ENCODE results near the gene ARHGAP32.

ARHGAP32 gene

GRCh38 chr11:128985880-128986279 is 206.2 kb downstream of the ARHGAP32 start:
- DNase-seq (ENCODE audit: extremely low read depth, low read depth) = no peak
- no peak overlapping the region for H3K4me3 ChIP-seq (replicated peaks; ENCODE audit: low read depth, low read length)
- TF ChIP-seq CTCF (IDR thresholded peaks at IDR 0.05; ENCODE audit: low read depth, low read length, missing control alignments) = no peak

- TF ChIP-seq CTCF (IDR thresholded peaks at IDR 0.05; ENCODE audit: low read depth, low read length, missing control alignments) = no peak
- H3K4me3 ChIP-seq (replicated peaks; ENCODE audit: low read depth, low read length) = no peak overlapping the region
- no peak for DNase-seq (ENCODE audit: extremely low read depth, low read depth)
These were observed 209.1 kb downstream of the ARHGAP32 start for GRCh38 chr11:128983023-128983422.

GRCh38 chr11:128981254-128981653 is 210.9 kb downstream of the ARHGAP32 start:
- no peak overlapping the region for H3K4me3 ChIP-seq (replicated peaks; ENCODE audit: low read depth, low read length)
- DNase-seq (ENCODE audit: extremely low read depth, low read depth) = no peak
- no peak for TF ChIP-seq CTCF (IDR thresholded peaks at IDR 0.05; ENCODE audit: low read depth, low read length, missing control alignments)

GRCh38 chr11:128970598-128971190 is 221.4 kb downstream of the ARHGAP32 start:
- DNase-seq (ENCODE audit: extremely low read depth, low read depth) = no peak
- no peak for TF ChIP-seq CTCF (IDR thresholded peaks at IDR 0.05; ENCODE audit: low read depth, low read length, missing control alignments)
- H3K4me3 ChIP-seq (replicated peaks; ENCODE audit: low read depth, low read length) = no peak overlapping the region

GRCh38 chr11:128968916-128969315 is 223.2 kb downstream of the ARHGAP32 start:
- DNase-seq (ENCODE audit: extremely low read depth, low read depth) = no peak
- no peak for TF ChIP-seq CTCF (IDR thresholded peaks at IDR 0.05; ENCODE audit: low read depth, low read length, missing control alignments)
- no peak overlapping the region for H3K4me3 ChIP-seq (replicated peaks; ENCODE audit: low read depth, low read length)

- no peak overlapping the region for H3K4me3 ChIP-seq (replicated peaks; ENCODE audit: low read depth, low read length)
- no peak for TF ChIP-seq CTCF (IDR thresholded peaks at IDR 0.05; ENCODE audit: low read depth, low read length, missing control alignments)
- DNase-seq (ENCODE audit: extremely low read depth, low read depth) = no peak
These were observed 224.5 kb downstream of the ARHGAP32 start for GRCh38 chr11:128967578-128967977.

- no peak for TF ChIP-seq CTCF (IDR thresholded peaks at IDR 0.05; ENCODE audit: low read depth, low read length, missing control alignments)
- DNase-seq (ENCODE audit: extremely low read depth, low read depth) = no peak
- no peak overlapping the region for H3K4me3 ChIP-seq (replicated peaks; ENCODE audit: low read depth, low read length)
These were observed 226.6 kb downstream of the ARHGAP32 start for GRCh38 chr11:128965485-128965884.
